K562 (cell line): Measurements from ENCODE around the gene LRMDA. TPM values are rescaled to one million over a fixed set of nuclear protein-coding genes. Genes with fewer than 3 reads are reported as not detected.

Experiments used
- BRCA1 ChIP-seq, 2 experiments: fragments of 450-650 bp in 1 of 2; sonication (generic) in 1 of 2; formaldehyde crosslinking in 1 of 2; IDR thresholded peaks; 2 replicates each; pipeline versions ENCODE4 v1.5.0 to v1.6.1; 2017 to 2020; ENCODE audit warnings: mild to moderate bottlenecking in 1 of 2, missing genetic modification reagents in 1 of 2
- COPS2 ChIP-seq: fragments of 450-650 bp; conservative IDR thresholded peaks from 2 replicates; pipeline ENCODE4 v1.6.1; 2016; ENCODE audit warnings: mild to moderate bottlenecking, moderate library complexity
- CREB3 ChIP-seq: fragments of 450-650 bp; conservative IDR thresholded peaks from 2 replicates; pipeline ENCODE4 v1.6.1; 2016; ENCODE audit warnings: missing genetic modification characterization, low read depth, mild to moderate bottlenecking, missing compliant biosample characterization, moderate library complexity
- DEAF1 ChIP-seq: fragments of 450-650 bp; formaldehyde crosslinking; IDR thresholded peaks from 2 replicates; pipeline ENCODE4 v1.4.0; 2020; ENCODE audit warnings: mild to moderate bottlenecking, moderate library complexity
- KAT2B ChIP-seq: IDR thresholded peaks from one replicate; pipeline ENCODE4 v1.6.1; 2012; ENCODE audit warnings: low read depth, mild to moderate bottlenecking, control low read depth, inconsistent platforms, low read length, moderate library complexity
- MEIS2 ChIP-seq: fragments of 450-650 bp; IDR thresholded peaks from 2 replicates; pipeline ENCODE4 v1.6.1; 2014; ENCODE audit warnings: mild to moderate bottlenecking; ENCODE audit not compliant: partially characterized antibody
- NFATC3 ChIP-seq: fragments of 450-650 bp; IDR thresholded peaks from 2 replicates; pipeline ENCODE4 v1.6.1; 2017; ENCODE audit warnings: mild to moderate bottlenecking
- ZFP36 ChIP-seq: fragments of 150-350 bp; IDR thresholded peaks from 2 replicates; pipeline ENCODE4 v1.6.1; 2018; ENCODE audit warnings: low read length, low read depth; ENCODE audit not compliant: partially characterized antibody
- ZNF347 ChIP-seq: fragments of 450-650 bp; formaldehyde crosslinking; IDR thresholded peaks from 2 replicates; pipeline ENCODE4 v1.4.0; 2020; ENCODE audit warnings: low read depth, mild to moderate bottlenecking, moderate library complexity
- polyA plus RNA-seq, 8 experiments: library from polyadenylated mRNA; depleted of rRNA in 4 of 8; stranded (reverse) in 5 of 8; unstranded in 3 of 8; fragments of >200 nt; fragmentation: Nextera tagmentation in 2 of 8; fragmentation: Illumina TruSeq in 1 of 8; extraction: Ambion mirVana in 2 of 8; extraction: Trizol in 1 of 8; gene quantifications; 2 replicates each; pipeline versions ENCODE4 v1.2.1 to v1.2.3, GENCODE V29; 2011 to 2014; ENCODE audit warnings: inconsistent platforms in 1 of 8, missing spikeins in 1 of 8
- total RNA-seq, 7 experiments: library from RNA; depleted of rRNA in 6 of 7; stranded (reverse); fragments of >200 nt in 6 of 7; fragmentation: Illumina TruSeq in 2 of 7; extraction: Trizol in 2 of 7; gene quantifications; 2 replicates each; pipeline versions ENCODE4 v1.2.1 to v1.2.3, GENCODE V29; 2011 to 2021; ENCODE audit warnings: low replicate concordance in 1 of 7
- TF ChIP-seq, protein P1 (sequence below), 2 experiments: fragments of 450-650 bp; IDR thresholded peaks; 2 replicates each; pipeline ENCODE4 v1.6.1; 2016; ENCODE audit warnings: mild to moderate bottlenecking in 2 of 2, borderline replicate concordance in 1 of 2, low read depth in 1 of 2, moderate library complexity in 1 of 2
- TF ChIP-seq, protein P2 (sequence below): sonication (generic); formaldehyde crosslinking; IDR thresholded peaks from 2 replicates; pipeline ENCODE4 v1.5.0; 2020; ENCODE audit warnings: missing genetic modification reagents
- TF ChIP-seq, protein P3 (sequence below): fragments of 250-450 bp; sonication (Bioruptor Pico); IDR thresholded peaks from 2 replicates; pipeline ENCODE4 v1.5.1; 2021; ENCODE audit warnings: mild to moderate bottlenecking

LRMDA gene
- total and polyA plus RNA-seq, 9 of the 15 experiments (the other 6 are each of a cell fraction or from before 2014, with no cell fraction given) = 0.25 TPM; not detected in 8

- TF ChIP-seq, protein P1, sequence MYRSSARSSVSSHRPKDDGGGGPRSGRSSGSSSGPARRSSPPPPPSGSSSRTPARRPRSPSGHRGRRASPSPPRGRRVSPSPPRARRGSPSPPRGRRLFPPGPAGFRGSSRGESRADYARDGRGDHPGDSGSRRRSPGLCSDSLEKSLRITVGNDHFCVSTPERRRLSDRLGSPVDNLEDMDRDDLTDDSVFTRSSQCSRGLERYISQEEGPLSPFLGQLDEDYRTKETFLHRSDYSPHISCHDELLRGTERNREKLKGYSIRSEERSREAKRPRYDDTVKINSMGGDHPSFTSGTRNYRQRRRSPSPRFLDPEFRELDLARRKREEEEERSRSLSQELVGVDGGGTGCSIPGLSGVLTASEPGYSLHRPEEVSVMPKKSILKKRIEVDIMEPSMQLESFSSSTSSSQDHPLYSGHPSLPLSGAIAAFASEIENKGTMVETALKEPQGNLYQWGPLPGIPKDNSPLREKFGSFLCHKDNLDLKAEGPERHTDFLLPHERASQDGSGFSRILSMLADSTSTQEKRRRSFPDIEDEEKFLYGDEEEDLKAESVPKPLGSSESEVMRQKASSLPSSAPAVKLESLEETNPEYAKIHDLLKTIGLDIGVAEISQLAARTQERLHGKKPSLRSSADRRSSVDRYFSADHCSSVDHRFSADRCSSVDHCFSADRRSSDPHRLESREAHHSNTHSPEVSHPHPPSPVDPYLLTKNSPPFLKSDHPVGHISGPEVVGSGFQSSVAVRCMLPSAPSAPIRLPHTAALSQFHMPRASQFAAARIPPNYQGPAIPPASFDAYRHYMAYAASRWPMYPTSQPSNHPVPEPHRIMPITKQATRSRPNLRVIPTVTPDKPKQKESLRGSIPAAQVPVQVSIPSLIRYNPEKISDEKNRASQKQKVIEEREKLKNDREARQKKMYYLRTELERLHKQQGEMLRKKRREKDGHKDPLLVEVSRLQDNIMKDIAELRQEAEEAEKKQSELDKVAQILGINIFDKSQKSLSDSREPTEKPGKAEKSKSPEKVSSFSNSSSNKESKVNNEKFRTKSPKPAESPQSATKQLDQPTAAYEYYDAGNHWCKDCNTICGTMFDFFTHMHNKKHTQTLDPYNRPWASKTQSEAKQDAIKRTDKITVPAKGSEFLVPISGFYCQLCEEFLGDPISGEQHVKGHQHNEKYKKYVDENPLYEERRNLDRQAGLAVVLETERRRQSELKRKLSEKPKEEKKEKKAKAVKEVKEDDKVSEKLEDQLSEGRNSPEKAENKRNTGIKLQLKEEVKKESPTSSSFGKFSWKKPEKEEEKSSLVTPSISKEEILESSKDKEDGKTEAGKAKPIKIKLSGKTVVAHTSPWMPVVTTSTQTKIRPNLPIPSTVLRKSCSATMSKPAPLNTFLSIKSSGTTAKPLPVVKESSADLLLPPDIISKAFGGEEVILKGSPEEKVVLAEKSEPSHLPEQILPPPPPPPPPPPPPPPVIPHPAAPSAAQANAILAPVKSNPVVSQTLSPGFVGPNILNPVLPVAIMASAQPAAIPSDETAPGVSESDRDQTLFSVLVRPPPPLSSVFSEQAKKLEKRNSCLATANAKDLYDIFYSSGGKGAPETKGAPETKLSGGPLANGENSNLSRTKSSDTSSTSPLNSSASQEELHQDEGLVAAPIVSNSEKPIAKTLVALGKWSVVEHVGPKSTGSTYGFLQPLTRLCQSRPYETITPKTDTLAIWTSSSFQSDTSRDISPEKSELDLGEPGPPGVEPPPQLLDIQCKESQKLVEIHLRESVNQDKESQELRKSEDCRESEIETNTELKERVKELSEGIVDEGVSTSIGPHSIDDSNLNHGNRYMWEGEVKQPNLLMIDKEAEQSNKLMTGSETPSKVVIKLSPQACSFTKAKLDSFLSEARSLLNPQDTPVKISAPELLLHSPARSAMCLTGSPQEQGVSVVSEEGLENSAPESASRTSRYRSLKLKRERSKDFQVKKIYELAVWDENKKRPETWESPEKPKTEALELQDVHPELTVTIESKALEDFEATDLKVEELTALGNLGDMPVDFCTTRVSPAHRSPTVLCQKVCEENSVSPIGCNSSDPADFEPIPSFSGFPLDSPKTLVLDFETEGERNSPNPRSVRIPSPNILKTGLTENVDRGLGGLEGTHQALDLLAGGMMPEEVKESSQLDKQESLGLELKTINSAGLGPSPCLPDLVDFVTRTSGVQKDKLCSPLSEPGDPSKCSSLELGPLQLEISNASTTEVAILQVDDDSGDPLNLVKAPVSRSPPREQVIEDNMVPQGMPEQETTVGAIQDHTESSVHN (IDR thresholded peaks at IDR 0.05; ENCODE audit: borderline replicate concordance in 1 of 2, low read depth in 1 of 2) = no peak
- no peak for TF ChIP-seq DEAF1 (CRISPR knock-in tag)
- TF ChIP-seq, protein P2, sequence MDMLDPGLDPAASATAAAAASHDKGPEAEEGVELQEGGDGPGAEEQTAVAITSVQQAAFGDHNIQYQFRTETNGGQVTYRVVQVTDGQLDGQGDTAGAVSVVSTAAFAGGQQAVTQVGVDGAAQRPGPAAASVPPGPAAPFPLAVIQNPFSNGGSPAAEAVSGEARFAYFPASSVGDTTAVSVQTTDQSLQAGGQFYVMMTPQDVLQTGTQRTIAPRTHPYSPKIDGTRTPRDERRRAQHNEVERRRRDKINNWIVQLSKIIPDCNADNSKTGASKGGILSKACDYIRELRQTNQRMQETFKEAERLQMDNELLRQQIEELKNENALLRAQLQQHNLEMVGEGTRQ (CRISPR knock-in tag) = no peak
- no peak for TF ChIP-seq ZFP36
- no peak for TF ChIP-seq MEIS2
- no peak for TF ChIP-seq NFATC3
- no peak for TF ChIP-seq BRCA1 (IDR thresholded peaks at IDR 0.05)
- TF ChIP-seq BRCA1 (CRISPR knock-in tag; IDR thresholded peaks at IDR 0.05) = no peak
- TF ChIP-seq, protein P3, sequence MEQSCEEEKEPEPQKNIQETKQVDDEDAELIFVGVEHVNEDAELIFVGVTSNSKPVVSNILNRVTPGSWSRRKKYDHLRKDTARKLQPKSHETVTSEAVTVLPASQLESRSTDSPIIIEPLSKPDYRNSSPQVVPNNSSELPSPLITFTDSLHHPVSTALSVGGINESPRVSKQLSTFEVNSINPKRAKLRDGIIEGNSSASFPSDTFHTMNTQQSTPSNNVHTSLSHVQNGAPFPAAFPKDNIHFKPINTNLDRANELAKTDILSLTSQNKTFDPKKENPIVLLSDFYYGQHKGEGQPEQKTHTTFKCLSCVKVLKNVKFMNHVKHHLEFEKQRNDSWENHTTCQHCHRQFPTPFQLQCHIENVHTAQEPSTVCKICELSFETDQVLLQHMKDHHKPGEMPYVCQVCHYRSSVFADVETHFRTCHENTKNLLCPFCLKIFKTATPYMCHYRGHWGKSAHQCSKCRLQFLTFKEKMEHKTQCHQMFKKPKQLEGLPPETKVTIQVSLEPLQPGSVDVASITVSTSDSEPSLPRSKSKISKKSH (CRISPR knock-in tag) = no peak
- TF ChIP-seq ZNF347 = no peak
- TF ChIP-seq KAT2B = no peak
- no peak for TF ChIP-seq COPS2
- no peak for TF ChIP-seq CREB3 (tag)
Observed at GRCh38 chr10:76397181-76398042, 966.0 kb downstream of the LRMDA start (continued).
